AML-193 (cell line): Measurements from ENCODE around the gene XKR8.
"Not testable (repeated sequence)": the region's sequence is repeated elsewhere in the genome, so short reads cannot be mapped to it uniquely, and the experiment has no call there.

Source experiments
- DNase-seq, 2 experiments: peaks; one replicate each; lab custom pipeline; 2025; lab: John Stamatoyannopoulos, UW

The XKR8 gene

DNA sequence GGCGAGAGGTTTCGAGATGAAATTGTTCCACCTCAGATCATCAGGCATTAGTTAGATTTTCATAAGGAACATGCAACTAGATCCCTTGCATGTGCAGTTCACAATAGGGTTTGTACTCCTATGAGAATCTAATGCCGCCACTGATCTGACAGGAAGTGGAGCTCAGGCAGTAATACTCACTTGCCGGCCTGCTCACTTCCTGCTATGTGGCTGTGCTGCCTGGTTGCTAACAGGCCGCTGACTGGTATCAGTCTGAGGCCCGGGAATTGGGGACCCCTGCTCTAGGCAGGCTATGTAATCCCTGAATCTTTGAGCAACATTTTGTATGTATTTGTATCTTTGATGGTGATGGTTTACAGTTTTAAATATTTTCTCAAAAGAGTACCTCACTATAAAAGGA, 32.5 kb downstream of the XKR8 start:
- no peak for DNase-seq

GRCh38 chr1:27993241-27993640, 33.5 kb downstream of the XKR8 start:
- no peak for DNase-seq

- DNase-seq: no peak
Measured at GRCh38 chr1:27994060-27994459, 34.3 kb downstream of the XKR8 start.

DNA sequence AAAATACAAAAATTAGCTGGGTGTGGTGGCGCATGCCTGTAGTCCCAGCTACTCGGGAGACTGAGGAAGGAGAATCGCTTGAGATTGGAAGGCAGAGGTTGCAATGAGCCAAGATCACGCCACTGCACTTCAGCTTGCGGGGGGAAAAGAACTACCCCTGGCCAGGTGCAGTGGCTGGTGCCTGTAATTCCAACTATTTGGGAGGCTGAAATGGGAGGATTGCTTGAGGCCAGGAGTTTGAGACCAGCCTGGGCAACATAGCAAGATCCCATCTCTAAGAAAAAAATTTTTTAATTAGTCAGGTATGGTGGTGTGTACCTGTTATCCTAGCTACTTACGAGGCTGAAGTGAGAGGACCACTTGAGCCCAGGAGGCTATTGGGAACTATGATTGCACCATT, 34.8 kb downstream of the XKR8 start:
- not testable (repeated sequence) for DNase-seq

GRCh38 chr1:27999055-27999454, 39.3 kb downstream of the XKR8 start:
- no peak for DNase-seq

- no peak for DNase-seq
Measured at GRCh38 chr1:28002600-28002999, 42.8 kb downstream of the XKR8 start.

DNA sequence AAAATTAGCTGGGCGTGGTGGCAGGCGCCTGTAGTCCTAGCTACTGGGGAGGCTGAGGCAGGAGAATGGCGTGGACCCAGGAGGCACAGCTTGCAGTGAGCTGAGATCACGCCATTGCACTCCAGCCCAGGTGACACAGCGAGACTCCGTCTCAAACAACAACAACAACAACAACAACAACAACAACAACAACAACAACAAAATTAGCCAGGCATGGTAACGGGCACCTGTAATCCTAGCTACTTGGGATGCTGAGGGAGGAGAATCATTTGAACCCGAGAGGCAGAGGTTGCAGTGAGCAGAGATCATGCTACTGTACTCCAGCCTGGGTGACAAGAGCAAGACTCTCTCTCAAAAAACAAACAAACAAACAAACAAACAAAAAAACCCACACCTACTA, 43.3 kb downstream of the XKR8 start:
- not testable (repeated sequence) for DNase-seq

DNA sequence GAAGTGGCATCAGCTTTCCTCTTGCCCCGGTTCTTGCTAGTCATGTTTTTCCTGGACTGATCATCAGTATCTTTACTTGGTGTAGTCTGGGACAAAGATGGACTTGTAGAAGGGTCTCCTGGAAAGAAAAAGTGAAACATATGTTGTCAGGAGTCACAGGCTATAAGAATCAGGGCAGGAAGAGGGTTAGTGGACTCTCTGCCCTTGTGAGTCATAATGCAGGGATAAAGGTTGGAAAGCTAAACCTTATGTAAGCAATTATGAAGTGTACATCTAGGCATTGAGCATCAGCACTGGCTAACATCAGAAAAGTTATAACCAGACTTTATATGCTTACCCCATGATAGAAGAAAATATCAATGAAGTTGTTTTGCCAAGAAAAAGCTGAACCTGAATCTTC, 51.2 kb downstream of the XKR8 start:
- no peak for DNase-seq
